Suprapubic skin (tissue), 4 donors: ENCODE data around the gene KLF16. TPM values are rescaled to one million over a fixed set of nuclear protein-coding genes. Genes with fewer than 3 reads are reported as not detected.

ENCODE experiments used
- DNase-seq, 2 donors: peaks; one replicate each; pipeline ENCODE4 v3.0.0-alpha.2; 2019; ENCODE audit warnings: low spot score in 2 of 2
- H3K27ac ChIP-seq: fragments of 200-600 bp; sonication (generic); one replicate; pipeline ENCODE4 v1.5.1; 2019
- H3K27me3 ChIP-seq: fragments of 200-600 bp; sonication (generic); one replicate; pipeline ENCODE4 v1.5.1; 2019
- H3K36me3 ChIP-seq: fragments of 200-600 bp; sonication (generic); one replicate; pipeline ENCODE4 v1.5.1; 2019
- H3K4me1 ChIP-seq: fragments of 200-600 bp; sonication (generic); one replicate; pipeline ENCODE4 v1.5.1; 2019
- H3K4me3 ChIP-seq: fragments of 200-600 bp; sonication (generic); one replicate; pipeline ENCODE4 v1.5.1; 2019; ENCODE audit warnings: mild to moderate bottlenecking
- H3K9me3 ChIP-seq: fragments of 200-600 bp; sonication (generic); one replicate; pipeline ENCODE4 v1.5.1; 2019
- CTCF ChIP-seq, 2 donors: fragments of 200-600 bp in 1 of 2; fragments of 450-650 bp in 1 of 2; sonication (generic) in 1 of 2; IDR thresholded peaks; one replicate each; pipeline ENCODE4 v1.5.1; 2016 to 2019; ENCODE audit warnings: antibody characterized with exemption in 2 of 2, mild to moderate bottlenecking in 1 of 2, moderate library complexity in 1 of 2
- EP300 ChIP-seq: sonication (generic); formaldehyde crosslinking; IDR thresholded peaks from one replicate; pipeline ENCODE4 v1.6.1; 2017; ENCODE audit warnings: antibody characterized with exemption
- POLR2A ChIP-seq, 2 donors: fragments of 450-650 bp; IDR thresholded peaks; one replicate each; pipeline ENCODE4 v1.6.1; 2017; ENCODE audit warnings: antibody characterized with exemption in 2 of 2, mild to moderate bottlenecking in 2 of 2, moderate library complexity in 2 of 2
- POLR2AphosphoS5 ChIP-seq, 3 donors: sonication (generic); formaldehyde crosslinking; IDR thresholded peaks; one replicate each; pipeline ENCODE4 v1.6.1; 2017; ENCODE audit warnings: antibody characterized with exemption in 3 of 3
- WGBS: methylation state at CpG from one replicate; pipeline ENCODE4 v1.1.5; 2018; 5-methylcytosine and 5-hydroxymethylcytosine counted together
- total RNA-seq, 4 donors: library from RNA; depleted of rRNA; stranded (reverse); fragments of >200 nt; gene quantifications; one replicate each; pipeline ENCODE4 v1.1.0, GENCODE V29; 2016

Gene KLF16
- total RNA-seq, 4 donors from 2014 or later: 12.1 to 30.8 (median 20.9) TPM

- Histone ChIP-seq H3K27me3 (no peaks in the 10 kb centered on the region), H3K4me1 (peaks cover 28% of the 10 kb centered on the region), H3K27ac (no peak overlapping the region), H3K9me3 (no peaks in the 10 kb centered on the region), H3K36me3 (no peaks in the 10 kb centered on the region), H3K4me3 (no peak overlapping the region)
- no CpG with 5 or more reads among the region's 2 CpGs for WGBS
- DNase-seq: no peak
- TF ChIP-seq CTCF (IDR thresholded peaks at IDR 0.05) (no peak), POLR2AphosphoS5 (IDR thresholded peaks at IDR 0.05) (no peak), POLR2A (IDR thresholded peaks at IDR 0.05) (no peak), EP300 (no peak)
These were observed 55.0 kb downstream of the KLF16 start for GRCh38 chr19:1808395-1808731.

- WGBS: 62% methylated on average over 23 of the region's 30 CpGs
- H3K9me3 ChIP-seq: no peaks in the 10 kb centered on the region
- no peak overlapping the region for H3K27ac ChIP-seq
- no peaks in the 10 kb centered on the region for H3K27me3 ChIP-seq
- no peaks in the 10 kb centered on the region for H3K36me3 ChIP-seq
- H3K4me1 ChIP-seq: peaks cover 23% of the 10 kb centered on the region
- no peak for TF ChIP-seq POLR2A (IDR thresholded peaks at IDR 0.05)
- TF ChIP-seq EP300: no peak
- TF ChIP-seq CTCF (IDR thresholded peaks at IDR 0.05): no peak
- TF ChIP-seq POLR2AphosphoS5 (IDR thresholded peaks at IDR 0.05): no peak
- peak in 1 of 2 donors; percentile 60 for DNase-seq
- H3K4me3 ChIP-seq: no peak overlapping the region
These were observed 55.5 kb downstream of the KLF16 start for GRCh38 chr19:1807695-1808394.

GRCh38 chr19:1807030-1807694 is 56.2 kb downstream of the KLF16 start:
- no peak for TF ChIP-seq CTCF (IDR thresholded peaks at IDR 0.05)
- no peak for TF ChIP-seq POLR2AphosphoS5 (IDR thresholded peaks at IDR 0.05)
- no peak for TF ChIP-seq POLR2A (IDR thresholded peaks at IDR 0.05)
- TF ChIP-seq EP300: no peak
- H3K36me3 ChIP-seq: no peaks in the 10 kb centered on the region
- H3K27me3 ChIP-seq: no peaks in the 10 kb centered on the region
- DNase-seq: peak in 1 of 2 donors; percentile 59
- H3K9me3 ChIP-seq: no peaks in the 10 kb centered on the region
- peaks cover 16% of the 10 kb centered on the region for H3K4me1 ChIP-seq
- no peak overlapping the region for H3K4me3 ChIP-seq
- H3K27ac ChIP-seq: no peak overlapping the region
- WGBS: 74% methylated on average over 19 of the region's 28 CpGs

- TF ChIP-seq POLR2A (IDR thresholded peaks at IDR 0.05): no peak
- no peak for TF ChIP-seq POLR2AphosphoS5 (IDR thresholded peaks at IDR 0.05)
- no peak for TF ChIP-seq EP300
- no peak for TF ChIP-seq CTCF (IDR thresholded peaks at IDR 0.05)
These were observed 57.0 kb downstream of the KLF16 start for GRCh38 chr19:1806184-1807029.

More at GRCh38 chr19:1806184-1807029, 57.0 kb downstream of the KLF16 start:
- no peaks in the 10 kb centered on the region for H3K36me3 ChIP-seq
- 87% methylated on average over 23 of the region's 45 CpGs for WGBS
- H3K27ac ChIP-seq: no peak overlapping the region
- DNase-seq: peak in 1 of 2 donors; percentile 65
- peaks cover 8% of the 10 kb centered on the region for H3K4me1 ChIP-seq
- H3K9me3 ChIP-seq: no peaks in the 10 kb centered on the region
- no peaks in the 10 kb centered on the region for H3K27me3 ChIP-seq
- H3K4me3 ChIP-seq: no peak overlapping the region
